CD14-positive monocyte (primary cell): ENCODE results near the gene CDH4. TPM values are rescaled to one million over a fixed set of nuclear protein-coding genes. Genes with fewer than 3 reads are reported as not detected.

Experiments used
- DNase-seq, 3 donors: peaks; one replicate each; pipeline ENCODE4 v3.0.0-alpha.2; 2011 to 2022
- H2AFZ ChIP-seq: 2 replicates; pipeline ENCODE4 v1.6.0; 2012; ENCODE audit warnings: mild to moderate bottlenecking, low read depth, low read length, inconsistent platforms; ENCODE audit not compliant: insufficient read depth, poor library complexity, severe bottlenecking
- H3K27ac ChIP-seq, 2 donors: 1 replicate in 1 of 2; 2 replicates in 1 of 2; pipeline ENCODE4 v1.5.1; 2012 to 2013; ENCODE audit warnings: low read length in 2 of 2, control low read depth in 1 of 2, inconsistent platforms in 1 of 2, low read depth in 1 of 2, mild to moderate bottlenecking in 1 of 2
- H3K27me3 ChIP-seq, 2 donors: one replicate each; pipeline versions ENCODE4 v1.6.0 to v1.6.1; 2011 to 2013; ENCODE audit warnings: low read length in 2 of 2; ENCODE audit not compliant: control insufficient read depth in 2 of 2, insufficient read depth in 2 of 2
- H3K36me3 ChIP-seq, 2 donors: replicated peaks in 1 of 2; 1 replicate in 1 of 2; 2 replicates in 1 of 2; pipeline versions ENCODE4 v1.5.1 to v1.6.1; 2012 to 2013; ENCODE audit warnings: low read length in 2 of 2, control low read depth in 1 of 2, inconsistent platforms in 1 of 2, mild to moderate bottlenecking in 1 of 2; ENCODE audit not compliant: insufficient read depth in 2 of 2, control insufficient read depth in 1 of 2
- H3K4me1 ChIP-seq, 2 donors: 1 replicate in 1 of 2; 2 replicates in 1 of 2; pipeline versions ENCODE4 v1.5.1 to v1.6.1; 2012 to 2013; ENCODE audit warnings: low read length in 2 of 2, control low read depth in 1 of 2, inconsistent platforms in 1 of 2, mild to moderate bottlenecking in 1 of 2, moderate library complexity in 1 of 2; ENCODE audit not compliant: insufficient read depth in 2 of 2, control insufficient read depth in 1 of 2
- H3K4me2 ChIP-seq: replicated peaks from 2 replicates; pipeline ENCODE3; 2012; ENCODE audit warnings: low read length, moderate library complexity, mild to moderate bottlenecking; ENCODE audit not compliant: poor library complexity, severe bottlenecking; ENCODE audit errors: extremely low read depth
- H3K4me3 ChIP-seq, 3 experiments: fragments of 200-600 bp in 1 of 3; sonication (generic) in 1 of 3; replicated peaks in 1 of 3; 1 replicate in 2 of 3; 2 replicates in 1 of 3; pipeline ENCODE4 v1.5.1; 2011 to 2013; ENCODE audit warnings: low read length in 3 of 3, mild to moderate bottlenecking in 3 of 3, control low read depth in 2 of 3, low read depth in 2 of 3, inconsistent platforms in 1 of 3, moderate library complexity in 1 of 3
- H3K79me2 ChIP-seq: 2 replicates; pipeline ENCODE4 v1.6.0; 2012; ENCODE audit warnings: mild to moderate bottlenecking, control low read depth, inconsistent platforms, low read length, moderate library complexity; ENCODE audit not compliant: insufficient read depth
- H3K9ac ChIP-seq: 2 replicates; pipeline ENCODE4 v1.6.0; 2017; ENCODE audit warnings: low read length, mild to moderate bottlenecking; ENCODE audit not compliant: insufficient read depth, poor library complexity, severe bottlenecking
- H3K9me3 ChIP-seq, 2 donors: replicated peaks in 1 of 2; 1 replicate in 1 of 2; 2 replicates in 1 of 2; pipeline versions ENCODE4 v1.5.1 to v1.6.1; 2012 to 2013; ENCODE audit warnings: low read length in 2 of 2, control low read depth in 1 of 2; ENCODE audit not compliant: control insufficient read depth in 1 of 2, insufficient read depth in 1 of 2
- H4K20me1 ChIP-seq: 2 replicates; pipeline ENCODE4 v1.6.0; 2012; ENCODE audit warnings: mild to moderate bottlenecking, low read length, control low read depth, moderate library complexity; ENCODE audit not compliant: insufficient read depth
- H3K27ac Mint-ChIP-seq, 7 donors: one replicate each; pipeline ENCODE4 v1.8.0; 2020; ENCODE audit warnings: mild to moderate bottlenecking in 7 of 7, mixed read lengths in 7 of 7, moderate library complexity in 6 of 7, inconsistent platforms in 2 of 7
- H3K27me3 Mint-ChIP-seq, 3 donors: one replicate each; pipeline ENCODE4 v1.8.0; 2021 to 2022; ENCODE audit warnings: low read depth in 3 of 3, mild to moderate bottlenecking in 3 of 3, mixed read lengths in 3 of 3, moderate library complexity in 3 of 3, inconsistent platforms in 1 of 3
- H3K36me3 Mint-ChIP-seq, 2 donors: one replicate each; pipeline ENCODE4 v1.8.0; 2020; ENCODE audit warnings: mixed read lengths in 2 of 2, inconsistent platforms in 1 of 2, mild to moderate bottlenecking in 1 of 2
- H3K4me1 Mint-ChIP-seq: one replicate; pipeline ENCODE4 v1.8.0; 2020; ENCODE audit warnings: mild to moderate bottlenecking, mixed read lengths
- H3K4me3 Mint-ChIP-seq, 2 donors: one replicate each; pipeline ENCODE4 v1.8.0; 2020; ENCODE audit warnings: mild to moderate bottlenecking in 2 of 2, mixed read lengths in 2 of 2, moderate library complexity in 1 of 2
- H3K9me3 Mint-ChIP-seq, 7 donors: one replicate each; pipeline ENCODE4 v1.8.0; 2020 to 2022; ENCODE audit warnings: mixed read lengths in 7 of 7, mild to moderate bottlenecking in 6 of 7, moderate library complexity in 6 of 7, inconsistent platforms in 2 of 7
- CTCF ChIP-seq: fragments of 200-600 bp; IDR thresholded peaks from one replicate; pipeline ENCODE4 v1.8.0; 2022; ENCODE audit warnings: antibody characterized with exemption, mild to moderate bottlenecking
- WGBS: methylation state at CpG from one replicate; pipeline ENCODE4 v1.1.5; 2013; ENCODE audit warnings: missing lambda C conversion rate; ENCODE audit not compliant: insufficient coverage; 5-methylcytosine and 5-hydroxymethylcytosine counted together
- intact Hi-C, 2 donors: fragments of 100-400 bp; cut with micrococcal nuclease; formaldehyde crosslinking; loops; one replicate each; pipeline versions ENCODE4 v1.15.0 to v1.15.1; 2023
- polyA plus RNA-seq, 3 donors: library from polyadenylated mRNA; depleted of rRNA in 1 of 3; unstranded in 2 of 3; stranded (reverse) in 1 of 3; fragments of 300-500 nt in 2 of 3; fragments of >200 nt in 1 of 3; fragmentation: Illumina TruSeq in 2 of 3; gene quantifications; 1 replicate in 2 of 3; 2 replicates in 1 of 3; pipeline ENCODE4 v1.2.3, GENCODE V29; 2012 to 2021

CDH4 gene
- polyA plus RNA-seq, 3 donors = not detected

- DNase-seq = no peak
- no peaks in the 10 kb centered on the region for H3K27me3 ChIP-seq
- H4K20me1 ChIP-seq = no peaks in the 10 kb centered on the region
- H3K9ac ChIP-seq = no peak overlapping the region
- no peak overlapping the region for H3K4me3 ChIP-seq
- no peak overlapping the region for H2AFZ ChIP-seq
- no peak overlapping the region for H3K27ac Mint-ChIP-seq
- H3K4me1 ChIP-seq = no peaks in the 10 kb centered on the region
- TF ChIP-seq CTCF = no peak
- no peak overlapping the region for H3K4me3 Mint-ChIP-seq
- peaks cover 0 to 55% (median 32%) of the 10 kb centered on the region in 7 donors for H3K9me3 Mint-ChIP-seq
- no peaks in the 10 kb centered on the region for H3K36me3 ChIP-seq
- H3K79me2 ChIP-seq = no peaks in the 10 kb centered on the region
- no peaks in the 10 kb centered on the region for H3K4me1 Mint-ChIP-seq
- intact Hi-C loops = no loop called here
- H3K27ac ChIP-seq = no peak overlapping the region
- H3K9me3 ChIP-seq = peaks cover 5 to 84% of the 10 kb centered on the region in 2 donors
- no peaks in the 10 kb centered on the region for H3K36me3 Mint-ChIP-seq
- WGBS = 95% methylated on average over 14 of the region's 16 CpGs
- no peak overlapping the region for H3K4me2 ChIP-seq
- H3K27me3 Mint-ChIP-seq = peaks cover 0 to 2% (median 1%) of the 10 kb centered on the region in 3 donors
Observed at GRCh38 chr20:61770113-61770585, 518.1 kb downstream of the CDH4 start.

DNA sequence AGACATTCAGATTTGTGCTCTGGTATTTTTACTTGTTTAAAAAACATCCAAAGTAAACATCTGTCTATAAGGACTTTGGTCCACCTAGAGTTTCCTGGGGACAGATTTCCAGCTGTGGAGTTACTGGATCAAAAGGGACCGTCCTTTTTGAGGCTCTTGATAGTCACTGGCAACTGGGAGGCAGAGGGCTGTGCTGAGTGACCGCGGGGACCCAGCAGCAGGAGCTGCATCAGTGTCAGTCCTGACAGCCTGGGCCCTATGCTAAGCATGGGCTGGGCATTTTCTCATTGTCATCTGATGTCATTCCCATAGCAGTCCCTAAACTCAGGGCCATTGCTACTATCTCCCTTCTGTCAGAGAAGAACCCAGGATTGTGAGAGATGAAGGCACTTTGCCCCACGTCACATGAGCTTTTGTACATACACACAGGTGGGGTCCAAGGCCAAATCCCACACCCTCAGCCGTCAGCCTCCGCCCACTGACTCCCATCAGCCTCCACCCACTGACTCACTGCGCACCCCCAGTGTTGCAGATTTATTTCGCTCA lies 519.8 kb downstream of the CDH4 start:
- no peak for DNase-seq
- H3K4me2 ChIP-seq = no peak overlapping the region
- no peak overlapping the region for H3K27ac ChIP-seq
- no peak overlapping the region for H2AFZ ChIP-seq
- no peaks in the 10 kb centered on the region for H3K36me3 ChIP-seq
- Mint-ChIP-seq H3K36me3 (no peaks in the 10 kb centered on the region), H3K4me3 (no peak overlapping the region), H3K9me3 (peaks cover 0 to 54% (median 35%) of the 10 kb centered on the region in 7 donors), H3K27ac (no peak overlapping the region), H3K4me1 (no peaks in the 10 kb centered on the region), H3K27me3 (peaks cover 0 to 2% (median 1%) of the 10 kb centered on the region in 3 donors)
- TF ChIP-seq CTCF = no peak
- no peaks in the 10 kb centered on the region for H3K4me1 ChIP-seq
- 100% methylated on average over 4 of the region's 8 CpGs for WGBS
- H3K27me3 ChIP-seq = no peaks in the 10 kb centered on the region
- intact Hi-C loops = loop anchor here in 1 of 2 donors (2.0 kb wide), 1 partner anchor 115 kb away; no protein-coding TSS in a partner anchor
- peaks cover 11 to 84% of the 10 kb centered on the region in 2 donors for H3K9me3 ChIP-seq
- H4K20me1 ChIP-seq = no peaks in the 10 kb centered on the region
- no peaks in the 10 kb centered on the region for H3K79me2 ChIP-seq
- H3K9ac ChIP-seq = no peak overlapping the region
- H3K4me3 ChIP-seq = no peak overlapping the region
